GM21529 (cell line): ENCODE results near the gene CCDC9.

ENCODE experiments used
- ATAC-seq: cut with Tn5 transposase; IDR thresholded peaks from one replicate; pipeline ENCODE4 v1.9.1; 2021; ENCODE audit not compliant: unreplicated experiment

Gene CCDC9

GRCh38 chr19:47255879-47256692 lies at the start of gene CCDC9:
Gene CCDC9 (plus strand): TSS chr19:47256525. CDS start chr19:47258401, 1,876 bp downstream.
- ATAC-seq: peak; percentile 49

GRCh38 chr19:47209319-47210179 lies 46.8 kb upstream of the CCDC9 start:
- ATAC-seq: no peak

GRCh38 chr19:47210180-47210490 lies 46.2 kb upstream of the CCDC9 start:
- ATAC-seq: no peak

GRCh38 chr19:47210689-47211316 lies 45.5 kb upstream of the CCDC9 start:
- no peak for ATAC-seq

GRCh38 chr19:47215581-47215980 lies 40.7 kb upstream of the CCDC9 start:
- no peak for ATAC-seq

GRCh38 chr19:47221080-47221841 lies 35.1 kb upstream of the CCDC9 start:
- ATAC-seq: no peak

GRCh38 chr19:47221890-47222289 lies 34.4 kb upstream of the CCDC9 start:
- no peak for ATAC-seq

- ATAC-seq: peak; percentile 37
These were observed 30.4 kb upstream of the CCDC9 start for GRCh38 chr19:47225746-47226425.

GRCh38 chr19:47226426-47227351 lies 29.6 kb upstream of the CCDC9 start:
- peak; percentile 33 for ATAC-seq

GRCh38 chr19:47227352-47228167 lies 28.8 kb upstream of the CCDC9 start:
- no peak for ATAC-seq

GRCh38 chr19:47228168-47228936 lies 28.0 kb upstream of the CCDC9 start:
- ATAC-seq: no peak

- ATAC-seq: no peak
These were observed 27.2 kb upstream of the CCDC9 start for GRCh38 chr19:47228937-47229675.

GRCh38 chr19:47229676-47230053 lies 26.7 kb upstream of the CCDC9 start:
- no peak for ATAC-seq

- no peak for ATAC-seq
These were observed 26.0 kb upstream of the CCDC9 start for GRCh38 chr19:47230054-47230920.

- ATAC-seq: peak; percentile 1
These were observed 25.5 kb upstream of the CCDC9 start, which contains the start of gene BBC3 for GRCh38 chr19:47230921-47231214. Gene BBC3 (minus strand): TSS chr19:47231199. CDS start chr19:47228431, 2,768 bp downstream.
